Measurements from ENCODE around the gene LASP1. TPM values are rescaled to one million over a fixed set of nuclear protein-coding genes. Genes with fewer than 3 reads are reported as not detected.

LASP1 gene
- total RNA-seq, 1 experiment from 2014 or later: 479 TPM

- CTCF ChIA-PET: interaction anchor here (0.6 kb wide), 1 partner anchor 206 kb away, joined by 4 read pairs; no protein-coding TSS in a partner anchor
- no peak for DNase-seq
- H3K27ac Mint-ChIP-seq (ENCODE audit: unreplicated experiment): no peak overlapping the region
- peaks cover 21% of the 10 kb centered on the region for H3K27me3 Mint-ChIP-seq (ENCODE audit: unreplicated experiment)
- TF ChIP-seq CTCF (IDR thresholded peaks at IDR 0.05; ENCODE audit: unreplicated experiment): no peak
- no TSS peak for BruUV-seq (replicated peaks)
- H3K4me1 Mint-ChIP-seq (ENCODE audit: low read depth, unreplicated experiment): peaks cover 6% of the 10 kb centered on the region
- H3K4me3 Mint-ChIP-seq (ENCODE audit: low read depth, unreplicated experiment): no peak overlapping the region
- no peaks in the 10 kb centered on the region for H3K36me3 Mint-ChIP-seq (ENCODE audit: insufficient read depth, unreplicated experiment)
- intact Hi-C loops (cut with micrococcal nuclease; ENCODE audit: unreplicated experiment): no loop called here
- H3K9me3 Mint-ChIP-seq (ENCODE audit: low read depth, unreplicated experiment): no peaks in the 10 kb centered on the region
Measured at GRCh38 chr17:38939987-38940386, 70.1 kb downstream of the LASP1 start.

GRCh38 chr17:38940404-38940803 lies 70.5 kb downstream of the LASP1 start:
- H3K9me3 Mint-ChIP-seq (ENCODE audit: low read depth, unreplicated experiment): no peaks in the 10 kb centered on the region
- peaks cover 16% of the 10 kb centered on the region for H3K27me3 Mint-ChIP-seq (ENCODE audit: unreplicated experiment)
- H3K4me3 Mint-ChIP-seq (ENCODE audit: low read depth, unreplicated experiment): no peak overlapping the region
- DNase-seq: no peak
- no peaks in the 10 kb centered on the region for H3K36me3 Mint-ChIP-seq (ENCODE audit: insufficient read depth, unreplicated experiment)
- BruUV-seq (replicated peaks): no TSS peak
- intact Hi-C loops (cut with micrococcal nuclease; ENCODE audit: unreplicated experiment): no loop called here
- H3K4me1 Mint-ChIP-seq (ENCODE audit: low read depth, unreplicated experiment): peaks cover 6% of the 10 kb centered on the region
- H3K27ac Mint-ChIP-seq (ENCODE audit: unreplicated experiment): no peak overlapping the region
- no peak for TF ChIP-seq CTCF (IDR thresholded peaks at IDR 0.05; ENCODE audit: unreplicated experiment)
- CTCF ChIA-PET: no interaction called here

- no peak overlapping the region for H3K27ac Mint-ChIP-seq (ENCODE audit: unreplicated experiment)
- H3K9me3 Mint-ChIP-seq (ENCODE audit: low read depth, unreplicated experiment): no peaks in the 10 kb centered on the region
- H3K36me3 Mint-ChIP-seq (ENCODE audit: insufficient read depth, unreplicated experiment): no peaks in the 10 kb centered on the region
- DNase-seq: no peak
- intact Hi-C loops (cut with micrococcal nuclease; ENCODE audit: unreplicated experiment): no loop called here
- peaks cover 6% of the 10 kb centered on the region for H3K4me1 Mint-ChIP-seq (ENCODE audit: low read depth, unreplicated experiment)
- H3K4me3 Mint-ChIP-seq (ENCODE audit: low read depth, unreplicated experiment): no peak overlapping the region
- BruUV-seq (replicated peaks): no TSS peak
- H3K27me3 Mint-ChIP-seq (ENCODE audit: unreplicated experiment): no peaks in the 10 kb centered on the region
- no peak for TF ChIP-seq CTCF (IDR thresholded peaks at IDR 0.05; ENCODE audit: unreplicated experiment)
- CTCF ChIA-PET: no interaction called here
Measured at GRCh38 chr17:38942696-38943334, 73.0 kb downstream of the LASP1 start.

- no peak overlapping the region for H3K27ac Mint-ChIP-seq (ENCODE audit: unreplicated experiment)
- no peaks in the 10 kb centered on the region for H3K27me3 Mint-ChIP-seq (ENCODE audit: unreplicated experiment)
- no peaks in the 10 kb centered on the region for H3K9me3 Mint-ChIP-seq (ENCODE audit: low read depth, unreplicated experiment)
- BruUV-seq (replicated peaks): no TSS peak
- H3K4me3 Mint-ChIP-seq (ENCODE audit: low read depth, unreplicated experiment): no peak overlapping the region
- CTCF ChIA-PET: interaction anchor here (0.5 to 0.8 kb wide), 4 partner anchors 43 to 437 kb away, joined by 3 to 4 read pairs (median 3); no protein-coding TSS in a partner anchor
- peaks cover 6% of the 10 kb centered on the region for H3K4me1 Mint-ChIP-seq (ENCODE audit: low read depth, unreplicated experiment)
- no peaks in the 10 kb centered on the region for H3K36me3 Mint-ChIP-seq (ENCODE audit: insufficient read depth, unreplicated experiment)
- intact Hi-C loops (cut with micrococcal nuclease; ENCODE audit: unreplicated experiment): no loop called here
- no peak for DNase-seq
- TF ChIP-seq CTCF (IDR thresholded peaks at IDR 0.05; ENCODE audit: unreplicated experiment): no peak
Measured at GRCh38 chr17:38943607-38944006, 73.7 kb downstream of the LASP1 start.

Data from Calu3 (cell line).